GM12878 (cell line): ENCODE measurements around the gene PNISR. TPM values are rescaled to one million over a fixed set of nuclear protein-coding genes. Genes with fewer than 3 reads are reported as not detected.

Experiments
- ATAC-seq: fragments of 200-7000 bp; cut with Tn5 transposase; 3 replicates; pipeline ENCODE4 v1.9.1; 2020; ENCODE audit warnings: mild to moderate bottlenecking, moderate library complexity
- BruUV-seq: library from RNA; stranded (reverse); fragments of 400-500 nt; replicated peaks from 2 replicates; lab custom pipeline; 2021; lab: Mats Ljungman, UMichigan
- CTCF ChIA-PET: fragments of 300-600 bp; sonication (Branson Sonifier 250); formaldehyde crosslinking; extraction: SDS; loops from one replicate; lab custom pipeline; 2021; ENCODE audit warnings: inconsistent platforms; lab: Yijun Ruan, JAX
- POLR2A ChIA-PET: fragments of 350-600 bp; formaldehyde crosslinking; extraction: SDS; loops from one replicate; lab custom pipeline; 2021; ENCODE audit warnings: inconsistent platforms; lab: Charles Lee
- RAD21 ChIA-PET: fragments of 300-600 bp; sonication (Branson Sonifier 250); formaldehyde crosslinking; loops from one replicate; lab custom pipeline; 2023; ENCODE audit warnings: antibody characterized with exemption; ENCODE audit not compliant: unreplicated experiment; lab: Charles Lee
- SMC1A ChIA-PET: fragments of 300-600 bp; sonication (Branson Sonifier 250); formaldehyde crosslinking; loops from one replicate; lab custom pipeline; 2023; ENCODE audit not compliant: unreplicated experiment, uncharacterized antibody; lab: Charles Lee
- DNase-seq: peaks from one replicate; pipeline ENCODE4 v3.0.0-alpha.2; 2011; ENCODE audit warnings: low read depth, low spot score
- FAIRE-seq: peaks from 3 replicates; lab custom pipeline; 2011; peaks lifted over from hg19 to GRCh38; lab: Jason Lieb, UNC
- H2AFZ ChIP-seq: 2 replicates; pipeline ENCODE4 v1.6.0; 2011; ENCODE audit warnings: low read depth, low read length, control low read depth; ENCODE audit not compliant: control insufficient read depth
- H3K27ac ChIP-seq: 2 replicates; pipeline ENCODE4 v1.5.1; 2011; ENCODE audit warnings: control low read depth; ENCODE audit not compliant: control insufficient read depth, insufficient read depth
- H3K27me3 ChIP-seq, 2 experiments: replicated peaks in 1 of 2; 2 replicates each; pipeline versions ENCODE4 v1.6.0 to v1.6.1; 2011; ENCODE audit warnings: low read length in 1 of 2; ENCODE audit not compliant: control insufficient read depth in 2 of 2, insufficient read depth in 2 of 2
- H3K36me3 ChIP-seq, 2 experiments: 2 replicates each; pipeline ENCODE4 v1.5.1; 2011; ENCODE audit warnings: low read length in 1 of 2; ENCODE audit not compliant: control insufficient read depth in 2 of 2, insufficient read depth in 2 of 2
- H3K4me1 ChIP-seq: 2 replicates; pipeline ENCODE4 v1.6.1; 2011; ENCODE audit warnings: mild to moderate bottlenecking, low read length, moderate library complexity, mixed read lengths; ENCODE audit not compliant: control insufficient read depth, insufficient read depth
- H3K4me2 ChIP-seq: 2 replicates; pipeline ENCODE4 v1.6.0; 2011; ENCODE audit warnings: control low read depth; ENCODE audit not compliant: control insufficient read depth, insufficient read depth
- H3K4me3 ChIP-seq: fragments of 200-600 bp; sonication (generic); 2 replicates; pipeline ENCODE4 v1.5.1; 2016
- H3K79me2 ChIP-seq: 2 replicates; pipeline ENCODE4 v1.6.0; 2011; ENCODE audit warnings: low read length; ENCODE audit not compliant: control insufficient read depth, insufficient read depth
- H3K9ac ChIP-seq: 2 replicates; pipeline ENCODE4 v1.8.0; 2011; ENCODE audit warnings: low read length, control low read depth, mixed read lengths; ENCODE audit not compliant: control insufficient read depth, insufficient read depth
- H3K9me3 ChIP-seq: replicated peaks from 3 replicates; pipeline ENCODE4 v1.5.1; 2011; ENCODE audit warnings: mild to moderate bottlenecking, low read length; ENCODE audit not compliant: control insufficient read depth, insufficient read depth
- H4K20me1 ChIP-seq: 2 replicates; pipeline ENCODE4 v1.6.0; 2011; ENCODE audit not compliant: control insufficient read depth, insufficient read depth
- CHD4 ChIP-seq: fragments of 200-600 bp; sonication (generic); IDR thresholded peaks from 2 replicates; pipeline ENCODE4 v1.6.1; 2016; ENCODE audit warnings: mild to moderate bottlenecking
- ESRRA ChIP-seq: IDR thresholded peaks from 2 replicates; pipeline ENCODE4 v1.6.1; 2012; ENCODE audit warnings: mild to moderate bottlenecking, low read length, improper control_type of control experiment
- GABPA ChIP-seq: IDR thresholded peaks from 2 replicates; pipeline ENCODE4 v1.6.1; 2014; ENCODE audit warnings: antibody characterized with exemption, low read depth, mild to moderate bottlenecking, inconsistent platforms
- MEF2B ChIP-seq: fragments of 450-650 bp; IDR thresholded peaks from 2 replicates; pipeline ENCODE4 v1.6.1; 2018; ENCODE audit warnings: mild to moderate bottlenecking, moderate library complexity; ENCODE audit not compliant: partially characterized antibody, poor library complexity, severe bottlenecking
- NFIC ChIP-seq: IDR thresholded peaks from 2 replicates; pipeline ENCODE4 v1.6.1; 2012; ENCODE audit warnings: low read depth, mild to moderate bottlenecking, inconsistent platforms, low read length, moderate library complexity
- PRDM15 ChIP-seq: fragments of 450-650 bp; formaldehyde crosslinking; IDR thresholded peaks from 2 replicates; pipeline ENCODE4 v1.4.0; 2020; ENCODE audit warnings: mild to moderate bottlenecking, moderate library complexity
- RAD51 ChIP-seq: fragments of 450-650 bp; IDR thresholded peaks from 2 replicates; pipeline ENCODE4 v1.6.1; 2016; ENCODE audit warnings: moderate library complexity, mild to moderate bottlenecking, inconsistent platforms
- SKIL ChIP-seq: fragments of 450-650 bp; IDR thresholded peaks from 2 replicates; pipeline ENCODE4 v1.6.1; 2017; ENCODE audit warnings: mild to moderate bottlenecking, low read depth, inconsistent platforms; ENCODE audit not compliant: poor library complexity, severe bottlenecking
- SRF ChIP-seq, 2 experiments: IDR thresholded peaks; 2 replicates each; pipeline ENCODE4 v1.6.1; 2011; ENCODE audit warnings: low read depth in 2 of 2, low read length in 2 of 2, mild to moderate bottlenecking in 1 of 2, moderate library complexity in 1 of 2
- STAT3 ChIP-seq: IDR thresholded peaks from 2 replicates; pipeline ENCODE4 v1.6.1; 2011; ENCODE audit warnings: low read depth, low read length, improper control_type of control experiment
- TARDBP ChIP-seq: IDR thresholded peaks from 2 replicates; pipeline ENCODE4 v1.6.1; 2016; ENCODE audit warnings: borderline replicate concordance
- ZBTB40 ChIP-seq: fragments of 450-650 bp; IDR thresholded peaks from 2 replicates; pipeline ENCODE4 v1.6.1; 2016; ENCODE audit warnings: mild to moderate bottlenecking, moderate library complexity, borderline replicate concordance
- ZSCAN29 ChIP-seq: fragments of 450-650 bp; IDR thresholded peaks from 2 replicates; pipeline ENCODE4 v1.6.1; 2017; ENCODE audit warnings: mild to moderate bottlenecking, moderate library complexity
- WGBS: methylation state at CpG from one replicate; pipeline ENCODE4 v1.1.6; 2016; ENCODE audit warnings: low lambda C conversion rate; ENCODE audit not compliant: insufficient replicate concordance, insufficient coverage; ENCODE audit errors: missing lambda C conversion rate; 5-methylcytosine and 5-hydroxymethylcytosine counted together
- in situ Hi-C: fragments of 300-500 bp; cut with MboI; formaldehyde crosslinking; loops from 9 replicates; pipeline ENCODE4 v1.14.3; 2018; ENCODE audit warnings: mixed read lengths
- intact Hi-C: fragments of 100-400 bp; cut with micrococcal nuclease; formaldehyde crosslinking; loops from one replicate; pipeline ENCODE4 v1.14.2; 2022; ENCODE audit not compliant: unreplicated experiment
- polyA plus RNA-seq, 11 experiments: library from polyadenylated mRNA; depleted of rRNA in 4 of 11; unstranded in 6 of 11; stranded (reverse) in 5 of 11; fragments of >200 nt; fragmentation: Nextera tagmentation in 4 of 11; fragmentation: Illumina TruSeq in 1 of 11; extraction: Ambion mirVana in 4 of 11; extraction: Trizol in 1 of 11; gene quantifications; 1 replicate in 1 of 11; 2 replicates in 10 of 11; pipeline versions ENCODE4 v1.2.1 to v1.2.3, GENCODE V29; 2011 to 2016; ENCODE audit warnings: inconsistent platforms in 2 of 11, missing spikeins in 2 of 11, low read depth in 1 of 11
- total RNA-seq, 4 experiments: library from RNA; depleted of rRNA in 3 of 4; stranded (reverse); fragments of >200 nt in 3 of 4; fragmentation: Illumina TruSeq in 1 of 4; extraction: Trizol in 1 of 4; gene quantifications; 2 replicates each; pipeline versions ENCODE4 v1.2.1 to v1.2.3, GENCODE V29; 2013 to 2021

The PNISR gene
- total and polyA plus RNA-seq, 10 of the 15 experiments (the other 5 are each of a cell fraction or from before 2014, with no cell fraction given): 79.1 to 180 (median 105) TPM

- Histone ChIP-seq H3K4me1 (no peaks in the 10 kb centered on the region), H4K20me1 (no peaks in the 10 kb centered on the region), H3K4me3 (no peak overlapping the region), H3K36me3 (no peaks in the 10 kb centered on the region), H3K4me2 (no peak overlapping the region), H3K9ac (no peak overlapping the region), H3K79me2 (no peaks in the 10 kb centered on the region), H2AFZ (no peak overlapping the region), H3K27me3 (no peaks in the 10 kb centered on the region), H3K27ac (no peak overlapping the region), H3K9me3 (no peaks in the 10 kb centered on the region)
- DNase-seq (no peak), FAIRE-seq (no peak), ATAC-seq (no peak)
- intact Hi-C loops (no loop called here), in situ Hi-C loops (no loop called here)
- WGBS: 0% methylated on average over 1 of the region's 1 CpG
- RAD21 ChIA-PET: no interaction called here
- POLR2A ChIA-PET: no interaction called here
- TF ChIP-seq ZBTB40 (no peak), NFIC (no peak), MEF2B (no peak), GABPA (no peak), TARDBP (no peak), SRF (IDR thresholded peaks at IDR 0.05; ENCODE audit: low read depth in 2 of 2, low read length in 2 of 2) (no peak), STAT3 (no peak), ZSCAN29 (no peak), RAD51 (no peak), CHD4 (no peak), PRDM15 (CRISPR knock-in tag) (no peak), ESRRA (no peak), SKIL (no peak)
- CTCF ChIA-PET: no interaction called here
- SMC1A ChIA-PET: no interaction called here
- BruUV-seq: no TSS peak
These were observed 68.5 kb downstream of the PNISR start for GRCh38 chr6:99356641-99357040.
